NCI-H226 (cell line): ENCODE results near the gene DLK2.

ENCODE experiments used
- DNase-seq: peaks from one replicate; pipeline ENCODE4 v3.0.0-alpha.2; 2015

The DLK2 gene

DNA sequence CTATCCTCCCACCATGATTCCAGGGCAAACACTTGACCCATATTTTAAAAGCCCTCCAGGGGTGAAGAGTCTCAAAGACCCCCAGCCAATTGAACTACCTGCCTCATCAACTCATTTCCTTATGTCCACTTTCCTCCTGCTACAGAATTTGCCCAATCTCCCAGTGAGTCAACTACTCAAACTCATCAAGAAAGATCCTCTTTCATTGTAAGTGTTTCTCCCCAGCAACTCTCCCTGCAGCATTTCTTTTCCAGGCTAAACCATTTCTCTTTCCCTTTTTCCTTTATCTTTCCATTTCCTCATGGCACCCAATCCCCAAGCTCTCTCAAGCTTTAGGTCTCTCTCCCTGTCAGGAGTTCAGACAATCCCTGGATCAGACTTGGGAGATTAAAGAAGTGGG, 1.5 kb downstream of the DLK2 start:
- no peak for DNase-seq

DNA sequence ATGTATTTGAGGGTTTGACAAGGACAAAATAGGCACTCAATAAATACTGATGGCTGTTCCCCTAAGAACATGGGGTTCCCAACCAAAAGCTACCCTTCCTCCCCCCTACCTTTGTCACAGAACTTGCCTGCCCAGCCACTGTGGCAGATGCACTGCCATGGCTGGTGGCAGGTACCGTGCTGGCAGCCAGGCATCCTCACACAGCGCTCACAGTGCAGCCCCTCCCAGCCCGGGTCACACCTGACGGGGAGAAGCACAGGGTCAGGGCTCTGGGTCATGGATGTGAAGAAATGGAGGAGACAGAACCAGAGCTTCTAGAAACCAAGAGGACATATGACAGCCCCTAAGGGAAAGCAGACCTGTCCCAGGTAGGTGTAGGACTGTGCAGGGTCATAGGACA, 2.5 kb downstream of the DLK2 start:
- DNase-seq: no peak

DNA sequence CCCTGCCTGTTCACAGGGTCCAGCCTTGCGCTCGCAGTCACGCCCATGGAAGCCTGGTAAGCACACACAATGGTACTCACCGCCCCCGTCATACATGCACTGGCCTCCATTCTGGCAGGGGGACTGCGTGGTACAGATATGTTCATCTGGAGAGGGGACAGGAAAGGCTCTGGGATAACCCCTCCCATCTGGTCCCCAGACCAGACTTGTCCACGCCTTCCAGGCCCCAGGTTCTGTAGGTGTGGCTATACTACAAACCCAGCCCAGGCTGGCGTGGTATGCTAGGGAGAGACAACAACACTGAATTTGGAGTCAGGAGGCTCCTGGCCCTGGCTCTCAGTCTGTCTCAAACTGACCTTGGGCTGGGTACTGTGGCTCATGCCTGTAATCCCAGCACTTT, 3.4 kb downstream of the DLK2 start:
- no peak for DNase-seq

DNA sequence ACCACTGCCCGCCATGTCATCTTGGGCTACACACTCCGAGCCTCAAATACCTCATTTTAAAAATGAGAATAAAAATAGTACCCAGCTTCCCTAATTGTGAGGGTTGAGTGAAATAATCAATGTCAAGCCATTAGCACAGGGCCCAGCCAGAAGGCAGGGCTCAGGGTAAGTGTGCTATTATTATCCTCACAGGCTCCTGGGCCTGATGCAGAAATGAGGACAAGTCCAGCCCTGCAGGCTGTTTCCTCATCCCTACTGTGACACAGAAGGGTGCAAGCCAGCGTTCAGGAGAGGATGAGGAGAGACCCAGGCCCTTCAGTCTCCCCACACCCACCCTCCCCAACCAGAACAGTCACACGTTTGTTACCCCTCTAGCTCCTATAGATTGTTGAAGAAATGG, 4.0 kb downstream of the DLK2 start:
- DNase-seq: no peak

DNA sequence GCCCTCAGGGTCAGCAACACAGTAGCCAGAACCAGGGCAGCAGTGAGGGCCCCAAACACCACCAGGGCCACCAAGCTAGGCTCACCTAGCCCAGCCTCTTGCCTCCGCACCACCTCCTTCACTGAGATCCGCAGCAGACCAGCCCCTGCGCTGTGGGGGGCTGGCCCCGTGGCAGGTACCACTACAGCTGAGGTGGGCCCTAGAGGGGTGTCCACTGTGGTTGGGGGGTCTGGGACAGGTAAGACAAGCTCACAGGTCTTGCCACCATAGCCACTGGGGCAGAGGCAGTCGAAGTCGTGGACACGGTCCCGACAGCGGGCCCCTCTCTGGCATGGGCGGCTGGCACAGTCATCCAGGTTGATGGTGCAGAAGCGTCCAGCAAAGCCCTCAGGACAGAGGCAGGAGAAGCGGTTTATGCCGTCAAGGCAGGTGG, 4.6 kb downstream of the DLK2 start:
- DNase-seq: no peak

DNA sequence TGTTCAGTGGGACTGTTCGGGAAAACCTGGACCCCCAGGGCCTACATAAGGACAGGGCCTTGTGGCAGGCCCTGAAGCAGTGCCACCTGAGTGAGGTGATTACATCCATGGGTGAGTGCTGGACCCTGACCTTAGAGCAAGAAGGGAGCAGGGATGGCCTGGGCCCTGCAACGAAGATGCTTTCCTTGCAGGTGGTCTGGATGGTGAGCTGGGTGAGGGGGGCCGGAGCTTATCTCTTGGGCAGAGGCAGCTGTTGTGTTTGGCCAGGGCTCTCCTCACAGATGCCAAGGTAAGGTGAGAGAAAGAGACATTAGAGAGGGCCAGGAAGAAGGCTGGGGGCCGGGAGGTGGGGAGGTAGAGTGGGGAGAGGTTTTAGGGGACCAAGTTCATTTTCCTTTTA, 6.4 kb downstream of the DLK2 start:
- no peak for DNase-seq

DNA sequence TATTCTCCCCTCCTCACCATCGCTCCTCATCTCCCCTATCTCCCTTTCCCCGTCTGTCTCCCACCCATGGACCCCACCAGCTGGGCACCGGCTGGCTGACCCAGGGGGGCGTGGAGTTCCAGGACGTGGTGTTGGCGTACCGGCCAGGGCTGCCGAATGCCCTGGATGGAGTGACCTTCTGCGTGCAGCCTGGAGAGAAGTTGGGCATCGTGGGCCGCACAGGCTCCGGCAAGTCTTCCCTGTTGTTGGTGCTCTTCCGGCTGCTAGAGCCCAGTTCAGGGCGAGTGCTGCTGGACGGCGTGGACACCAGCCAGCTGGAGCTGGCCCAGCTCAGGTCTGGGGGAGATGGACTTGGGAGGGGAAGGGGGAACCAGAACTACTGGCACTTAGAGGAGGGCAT, 7.7 kb downstream of the DLK2 start:
- no peak for DNase-seq

DNA sequence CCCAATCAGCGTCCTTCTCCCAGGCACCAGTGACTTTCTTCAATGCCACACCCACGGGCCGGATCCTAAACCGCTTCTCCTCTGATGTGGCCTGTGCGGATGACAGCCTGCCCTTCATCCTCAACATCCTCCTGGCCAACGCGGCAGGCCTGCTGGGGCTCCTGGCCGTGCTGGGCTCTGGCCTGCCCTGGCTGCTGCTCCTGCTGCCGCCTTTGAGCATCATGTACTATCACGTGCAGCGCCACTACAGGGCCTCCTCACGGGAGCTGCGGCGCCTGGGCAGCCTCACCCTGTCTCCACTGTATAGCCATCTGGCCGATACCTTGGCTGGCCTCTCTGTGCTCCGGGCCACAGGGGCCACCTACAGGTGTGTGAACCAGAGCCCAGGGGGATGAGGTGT, 9.8 kb downstream of the DLK2 start:
- no peak for DNase-seq

DNA sequence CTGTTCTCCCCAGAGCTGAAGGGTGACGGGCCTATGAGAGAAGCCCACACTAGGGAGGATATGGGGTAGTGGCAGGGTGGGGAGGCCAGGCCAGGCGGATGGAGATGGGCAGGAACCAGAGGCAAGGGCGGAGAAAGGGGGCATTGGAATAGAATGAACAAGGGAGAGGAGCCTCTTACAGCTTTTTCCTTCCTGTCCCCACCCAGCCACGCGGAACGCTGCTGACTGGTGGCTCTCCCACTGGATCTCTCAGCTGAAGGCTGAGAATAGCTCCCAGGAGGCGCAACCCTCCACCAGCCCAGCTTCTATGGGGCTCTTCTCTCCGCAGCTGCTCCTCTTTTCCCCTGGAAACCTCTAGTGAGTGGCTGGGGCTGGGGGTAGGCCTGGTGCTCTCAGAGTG, 10.8 kb downstream of the DLK2 start:
- DNase-seq: no peak

DNA sequence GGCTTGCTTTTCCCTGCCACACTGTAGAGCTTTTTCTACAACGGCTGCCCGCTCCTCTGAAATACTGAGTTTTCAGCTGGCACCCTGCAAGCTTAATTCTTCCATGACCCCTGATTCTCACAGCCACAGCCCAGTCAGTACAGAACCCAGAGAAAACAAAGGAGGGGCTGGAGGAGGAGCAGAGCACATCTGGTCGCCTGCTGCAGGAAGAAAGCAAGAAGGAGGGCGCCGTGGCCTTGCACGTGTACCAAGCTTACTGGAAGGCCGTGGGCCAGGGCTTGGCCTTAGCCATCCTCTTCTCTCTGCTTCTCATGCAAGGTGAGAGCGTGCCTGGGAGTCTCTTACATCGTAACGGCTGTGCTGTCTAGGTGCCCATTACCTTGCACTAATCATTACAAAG, 11.3 kb downstream of the DLK2 start:
- no peak for DNase-seq

DNA sequence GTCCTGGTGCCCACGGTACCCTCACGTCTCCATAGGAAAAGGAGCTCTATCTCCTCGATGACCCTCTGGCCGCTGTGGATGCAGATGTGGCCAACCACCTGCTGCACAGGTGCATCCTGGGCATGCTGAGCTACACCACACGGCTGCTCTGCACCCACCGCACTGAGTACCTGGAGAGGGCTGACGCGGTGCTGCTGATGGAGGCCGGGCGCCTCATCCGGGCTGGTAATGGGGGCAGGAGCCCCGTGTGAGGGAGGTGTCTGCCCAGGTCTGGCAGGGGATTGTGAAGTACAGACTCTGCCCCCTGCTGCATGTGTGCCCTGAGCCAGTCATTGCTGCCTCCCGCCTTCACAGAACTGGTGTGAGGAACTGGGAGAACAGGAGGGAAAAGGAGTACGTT, 12.4 kb downstream of the DLK2 start:
- no peak for DNase-seq

DNA sequence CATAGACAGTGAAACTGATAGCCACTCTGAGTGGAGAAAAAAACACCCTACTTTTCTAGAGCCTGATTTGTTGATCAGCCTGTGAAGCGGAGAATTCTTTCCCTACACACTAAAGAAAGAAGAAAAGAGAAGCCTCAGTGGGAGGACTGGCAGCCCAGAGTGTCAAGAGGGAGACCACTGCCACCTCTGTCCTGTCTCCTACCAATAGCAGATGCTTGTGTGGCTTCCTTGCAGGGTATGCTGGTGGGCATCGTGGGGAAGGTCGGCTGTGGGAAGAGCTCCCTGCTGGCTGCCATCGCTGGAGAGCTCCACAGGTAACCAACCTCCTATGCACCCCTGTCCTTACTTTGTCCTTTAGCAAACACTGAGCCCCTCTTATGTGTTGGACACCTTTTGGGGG, 17.6 kb downstream of the DLK2 start:
- DNase-seq: no peak

DNA sequence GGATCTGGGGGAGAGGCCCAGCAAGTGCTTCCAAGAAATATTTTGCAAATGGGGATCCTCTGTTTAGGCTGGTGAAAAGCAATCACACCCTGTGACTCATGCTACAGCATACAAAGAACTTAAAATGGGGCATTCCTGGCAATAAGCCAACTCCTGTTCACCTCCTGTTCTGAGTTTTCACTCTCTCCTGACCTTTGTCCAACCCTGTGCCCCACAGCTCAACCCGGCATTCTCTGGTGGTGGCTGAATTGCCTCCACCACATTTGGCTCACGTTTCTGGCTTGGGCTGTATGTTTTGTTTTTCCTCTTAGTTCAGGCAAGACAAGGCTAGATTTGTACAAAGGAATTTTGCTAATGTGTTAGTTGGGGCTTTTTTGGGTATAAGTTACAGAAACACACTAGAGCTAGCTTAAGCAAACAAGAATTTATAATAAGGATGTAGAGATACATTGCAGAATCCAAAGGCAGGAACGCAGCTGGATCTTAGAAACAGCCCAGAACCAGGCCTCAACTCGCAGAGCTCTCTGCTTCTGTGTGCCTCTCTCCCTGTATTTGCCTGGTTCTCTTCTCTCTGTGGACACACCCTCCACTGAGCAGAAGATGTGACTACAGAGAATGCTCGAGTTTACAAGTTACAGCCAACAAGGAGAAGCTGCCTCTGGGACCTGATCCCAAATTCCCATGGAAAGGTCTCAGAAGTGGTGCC, 18.6 kb downstream of the DLK2 start:
- peak; percentile 80 for DNase-seq

DNA sequence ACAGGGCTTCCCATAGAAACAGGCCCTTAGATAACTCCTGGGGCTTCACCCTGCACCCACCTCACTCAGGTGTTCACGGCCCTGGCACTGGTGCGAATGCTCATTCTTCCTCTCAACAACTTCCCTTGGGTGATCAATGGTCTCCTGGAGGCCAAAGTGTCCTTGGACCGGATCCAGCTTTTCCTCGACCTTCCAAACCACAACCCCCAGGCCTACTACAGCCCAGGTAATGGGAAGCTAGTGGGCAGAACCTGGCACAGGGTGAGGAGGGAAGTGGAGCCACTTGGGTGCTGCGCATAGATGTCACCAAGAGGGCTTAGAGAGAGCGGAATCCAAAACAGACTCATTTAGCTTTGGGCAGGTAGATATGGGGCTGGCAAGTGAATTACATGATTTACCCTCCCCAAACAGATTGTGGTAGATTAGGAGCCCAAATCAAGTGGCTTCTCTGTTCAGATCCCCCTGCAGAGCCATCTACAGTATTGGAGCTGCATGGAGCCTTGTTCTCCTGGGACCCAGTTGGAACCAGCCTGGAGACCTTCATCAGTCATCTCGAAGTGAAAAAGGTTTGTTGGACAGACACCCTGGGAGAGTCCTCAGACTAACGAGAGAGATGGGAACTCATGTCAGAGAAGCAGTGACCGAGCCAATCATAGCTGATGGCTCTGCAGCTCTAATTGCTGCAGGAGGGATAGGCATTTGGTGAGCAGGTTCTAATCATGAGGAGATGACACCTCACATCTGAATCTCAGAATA, 19.5 kb downstream of the DLK2 start:
- no peak for DNase-seq

DNA sequence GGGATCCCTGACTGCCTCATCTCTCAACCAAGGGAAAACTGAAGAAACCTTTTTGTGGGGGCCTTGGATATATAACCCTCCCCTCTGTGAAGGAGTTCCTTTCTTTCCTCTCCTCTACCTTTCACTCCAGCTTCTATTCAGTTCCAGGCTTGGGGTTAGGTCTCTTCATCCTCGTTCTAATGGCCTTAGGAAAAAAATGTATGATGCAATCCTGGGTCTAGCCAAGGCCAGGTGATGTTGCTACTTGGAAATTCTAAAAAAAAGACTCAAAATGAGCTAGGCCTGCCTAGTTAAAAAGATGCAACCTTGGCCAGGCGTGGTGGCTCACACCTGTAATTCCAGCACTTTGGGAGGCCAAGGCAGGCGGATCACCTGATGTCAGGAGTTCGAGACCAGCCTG, 20.4 kb downstream of the DLK2 start:
- no peak for DNase-seq

DNA sequence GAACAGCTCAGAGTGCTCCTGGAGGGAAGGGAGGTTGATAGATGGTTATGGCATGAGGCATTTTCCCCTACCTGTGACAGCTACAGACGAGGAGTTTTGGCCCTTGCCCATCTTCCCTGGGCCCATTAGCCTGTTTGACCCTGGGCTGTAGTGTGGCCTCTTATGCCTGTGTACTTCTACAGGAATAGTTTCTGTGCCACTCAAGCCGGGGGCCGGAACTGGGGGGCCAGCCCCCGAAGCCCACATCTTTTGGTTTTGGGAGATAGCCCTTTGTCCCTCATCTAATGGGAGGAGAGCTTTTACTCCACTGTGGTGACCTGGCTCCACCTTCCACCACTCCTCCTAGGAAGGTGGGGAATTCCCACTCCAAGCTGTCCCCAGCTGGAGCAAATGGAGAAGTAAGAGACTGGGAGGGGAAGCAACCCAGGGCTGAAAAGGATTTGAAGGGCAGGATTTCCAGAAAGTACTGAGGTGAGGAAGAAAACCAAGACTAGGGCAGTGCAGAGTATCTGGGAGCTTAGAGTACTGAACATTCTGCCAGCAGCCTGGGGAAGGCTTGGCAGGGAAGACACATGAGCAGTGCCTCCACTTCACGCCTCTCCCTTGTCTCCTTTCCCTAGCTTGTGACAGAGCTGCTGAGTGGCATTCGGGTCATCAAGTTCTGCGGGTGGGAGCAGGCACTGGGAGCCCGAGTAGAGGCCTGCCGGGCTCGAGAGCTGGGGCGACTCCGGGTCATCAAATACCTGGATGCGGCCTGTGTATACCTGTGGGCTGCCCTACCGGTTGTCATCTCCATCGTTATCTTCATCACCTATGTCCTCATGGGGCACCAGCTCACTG, 21.1 kb downstream of the DLK2 start:
- no peak for DNase-seq

DNA sequence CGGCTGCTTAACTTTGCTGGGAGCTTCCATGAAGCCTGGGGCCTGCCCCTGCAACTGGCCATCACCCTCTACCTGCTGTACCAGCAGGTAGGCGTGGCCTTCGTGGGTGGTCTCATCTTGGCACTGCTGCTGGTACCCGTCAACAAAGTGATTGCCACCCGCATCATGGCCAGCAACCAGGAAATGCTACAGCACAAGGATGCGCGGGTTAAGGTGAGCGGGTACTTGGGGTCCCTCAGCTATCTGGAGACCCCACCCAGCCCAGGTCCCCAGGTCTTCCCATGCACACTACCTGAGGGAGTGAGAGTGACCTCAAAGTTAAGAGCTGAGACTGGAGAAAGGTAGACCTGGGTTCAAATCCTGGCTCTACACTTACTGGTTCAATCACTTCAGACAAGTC, 22.2 kb downstream of the DLK2 start:
- DNase-seq: no peak

DNA sequence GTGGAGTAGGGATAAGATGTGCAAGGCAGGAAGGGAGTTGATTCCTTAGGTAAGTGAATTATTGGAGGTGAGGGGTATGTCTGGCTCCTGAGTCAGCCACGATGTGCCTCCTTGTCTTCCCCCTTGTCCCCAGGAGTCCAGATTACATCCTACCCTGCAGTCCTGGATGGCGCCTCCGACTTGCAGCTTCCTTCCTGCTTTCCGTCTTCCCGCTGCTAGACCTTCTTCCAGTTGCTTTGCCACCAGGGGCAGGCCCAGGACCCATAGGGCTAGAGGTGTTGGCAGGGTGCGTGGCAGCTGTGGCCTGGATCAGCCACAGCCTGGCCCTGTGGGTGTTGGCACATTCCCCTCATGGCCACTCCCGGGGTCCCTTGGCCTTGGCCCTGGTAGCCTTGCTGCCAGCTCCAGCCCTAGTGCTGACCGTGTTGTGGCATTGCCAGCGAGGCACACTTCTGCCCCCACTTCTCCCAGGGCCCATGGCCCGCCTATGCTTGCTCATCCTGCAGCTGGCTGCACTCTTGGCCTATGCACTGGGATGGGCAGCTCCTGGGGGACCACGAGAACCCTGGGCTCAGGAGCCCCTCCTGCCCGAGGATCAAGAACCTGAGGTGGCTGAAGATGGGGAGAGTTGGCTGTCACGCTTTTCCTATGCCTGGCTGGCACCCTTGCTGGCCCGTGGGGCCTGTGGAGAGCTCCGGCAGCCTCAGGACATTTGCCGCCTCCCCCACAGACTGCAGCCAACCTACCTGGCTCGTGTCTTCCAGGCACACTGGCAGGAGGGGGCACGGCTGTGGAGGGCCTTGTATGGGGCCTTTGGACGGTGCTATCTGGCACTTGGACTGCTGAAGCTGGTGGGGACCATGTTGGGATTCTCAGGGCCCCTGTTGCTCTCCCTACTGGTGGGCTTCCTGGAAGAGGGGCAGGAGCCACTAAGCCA, 23.1 kb downstream of the DLK2 start:
- DNase-seq: no peak

DNA sequence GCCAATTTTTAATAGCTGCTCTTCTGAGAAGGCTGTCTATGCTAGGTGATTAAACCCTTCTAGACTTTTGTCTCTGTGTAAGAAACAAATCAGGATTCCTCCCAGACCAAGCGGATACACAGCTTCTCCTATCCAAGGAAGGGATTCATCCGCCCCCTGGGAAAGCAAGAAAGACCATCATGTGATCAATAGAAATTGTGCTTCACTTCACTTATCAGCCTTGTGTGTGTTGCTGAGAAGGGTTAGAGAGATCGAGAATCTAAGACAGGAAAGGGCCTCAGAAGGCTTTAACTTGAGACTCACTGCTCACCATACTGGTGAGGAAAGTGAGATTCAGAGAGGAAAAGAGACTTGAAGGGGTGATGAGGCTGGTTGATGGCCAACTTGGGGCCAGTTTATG, 26.5 kb downstream of the DLK2 start:
- no peak for DNase-seq

DNA sequence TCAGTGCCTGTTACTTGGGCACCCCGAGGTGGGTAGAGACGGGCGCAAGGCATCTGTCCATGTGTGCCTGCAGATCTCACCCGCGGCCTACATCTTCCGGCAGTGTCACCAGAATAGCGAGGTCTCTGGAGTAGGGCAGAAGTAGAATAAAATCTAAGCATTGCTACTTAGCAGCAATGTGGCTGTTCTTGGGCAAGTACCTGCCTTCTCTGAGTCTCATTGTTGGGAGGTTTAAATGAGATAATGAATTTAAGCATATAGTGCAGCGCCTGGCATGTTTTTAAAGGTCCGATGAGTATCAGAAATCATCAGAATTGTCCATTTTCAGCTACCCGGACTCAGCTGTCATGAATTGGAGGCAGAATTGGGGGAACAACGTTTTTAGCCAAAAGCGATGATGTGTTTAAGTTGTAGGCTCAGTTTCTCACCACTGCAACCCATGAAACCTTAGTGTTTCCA, 27.2 kb downstream of the DLK2 start:
- DNase-seq: no peak

DNA sequence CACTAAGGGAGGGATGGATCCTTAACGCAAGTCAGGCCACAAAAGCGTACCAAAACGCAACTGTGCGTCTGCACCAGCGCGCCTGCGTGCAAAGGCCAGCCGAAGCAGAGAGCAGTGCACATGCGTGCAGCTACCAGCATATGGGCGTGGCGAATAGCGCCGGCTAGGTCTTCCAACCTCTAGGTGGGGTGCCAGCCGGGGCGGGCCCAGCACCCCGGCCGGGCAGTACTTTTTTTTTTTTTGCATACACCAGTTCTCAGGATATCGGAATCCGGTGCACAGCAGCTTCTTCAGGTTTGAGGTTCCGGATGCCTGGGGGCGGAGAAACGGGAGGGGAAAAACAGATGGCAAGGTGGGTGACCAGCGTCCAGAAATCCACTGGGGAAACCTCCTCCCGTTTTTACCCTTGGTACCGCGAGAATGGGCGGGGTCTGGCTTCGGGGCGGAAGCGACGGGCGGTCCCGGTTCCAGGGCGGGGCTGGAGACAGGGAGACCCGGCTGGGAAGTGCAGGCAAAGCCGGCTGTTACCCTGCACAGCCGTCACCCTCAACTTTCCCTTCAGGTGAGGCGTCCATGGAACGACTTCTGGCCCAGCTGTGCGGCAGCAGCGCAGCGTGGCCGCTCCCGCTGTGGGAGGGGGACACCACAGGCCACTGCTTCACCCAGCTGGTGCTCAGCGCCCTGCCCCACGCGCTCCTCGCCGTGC, 27.8 kb downstream of the DLK2 start, which contains the start of gene ABCC10:
Gene ABCC10 (plus strand): TSS at position 136 of the 706 bp plus-strand sequence. CDS start 438 bp downstream, at position 574.
- peak; percentile 94 for DNase-seq

DNA sequence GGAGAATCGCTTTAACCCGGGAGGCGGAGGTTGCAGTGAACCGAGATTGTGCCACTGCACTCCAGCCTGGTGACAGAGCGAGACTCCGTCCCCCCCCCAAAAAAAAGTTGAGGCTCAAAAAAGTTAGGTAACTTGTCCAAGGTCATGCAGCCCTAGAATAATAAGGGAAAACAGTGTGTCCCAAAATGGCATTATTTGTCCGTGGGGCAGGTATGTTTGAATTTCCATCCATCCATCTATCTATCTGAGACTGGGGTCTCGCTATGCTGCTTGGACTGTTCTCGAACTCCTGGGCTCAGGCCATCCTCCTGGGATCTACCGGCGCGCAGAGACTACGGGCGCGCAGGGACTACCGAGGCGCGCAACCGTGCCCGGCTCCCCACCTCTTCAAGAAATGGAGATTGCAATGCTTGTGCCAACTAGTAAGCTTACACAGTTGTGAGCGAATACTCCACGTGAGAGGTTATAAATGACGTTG, 28.4 kb downstream of the DLK2 start:
- no peak for DNase-seq
